Fibroblast of mammary gland (primary cell): ENCODE data around the gene BTBD3.

ENCODE experiments used
- DNase-seq: peaks from one replicate; pipeline ENCODE4 v3.0.0-alpha.2; 2010; ENCODE audit warnings: low read depth
- H3K4me3 ChIP-seq: 2 replicates; pipeline ENCODE4 v1.5.1; 2011; ENCODE audit warnings: low read depth, mild to moderate bottlenecking, low read length, moderate library complexity; ENCODE audit not compliant: control insufficient read depth
- CTCF ChIP-seq: conservative IDR thresholded peaks from 2 replicates; pipeline ENCODE4 v1.5.1; 2011; ENCODE audit warnings: low read depth, low read length, inconsistent platforms; ENCODE audit not compliant: control insufficient read depth, insufficient read depth

BTBD3 gene

GRCh38 chr20:11922561-11922960, 4.9 kb downstream of the BTBD3 start:
- TF ChIP-seq CTCF, result no peak
- H3K4me3 ChIP-seq, result no peak overlapping the region
- DNase-seq, result no peak

GRCh38 chr20:11924923-11925322, 7.2 kb downstream of the BTBD3 start:
- no peak for DNase-seq
- TF ChIP-seq CTCF, result no peak
- H3K4me3 ChIP-seq, result no peak overlapping the region

- no peak overlapping the region for H3K4me3 ChIP-seq
- DNase-seq, result no peak
- TF ChIP-seq CTCF, result no peak
Observed at GRCh38 chr20:11926292-11926998, 8.8 kb downstream of the BTBD3 start.

GRCh38 chr20:11929947-11930346, 12.3 kb downstream of the BTBD3 start:
- TF ChIP-seq CTCF, result no peak
- no peak overlapping the region for H3K4me3 ChIP-seq
- DNase-seq, result no peak

GRCh38 chr20:11935212-11936154, 17.8 kb downstream of the BTBD3 start:
- TF ChIP-seq CTCF, result no peak
- H3K4me3 ChIP-seq, result no peak overlapping the region
- no peak for DNase-seq

GRCh38 chr20:11936157-11936556, 18.5 kb downstream of the BTBD3 start:
- DNase-seq, result no peak
- TF ChIP-seq CTCF, result no peak

More at GRCh38 chr20:11936157-11936556, 18.5 kb downstream of the BTBD3 start:
- no peak overlapping the region for H3K4me3 ChIP-seq
